AG04450 (cell line): Measurements from ENCODE around the gene LHFPL3. TPM values are rescaled to one million over a fixed set of nuclear protein-coding genes. Genes with fewer than 3 reads are reported as not detected.

Experiments
- CTCF ChIA-PET: fragments of 300-600, 350-600 bp; formaldehyde crosslinking; extraction: SDS; loops from one replicate; lab custom pipeline; 2022; ENCODE audit warnings: antibody characterized with exemption, inconsistent platforms; lab: Charles Lee
- POLR2A ChIA-PET: fragments of 350-600 bp; formaldehyde crosslinking; extraction: SDS; loops from one replicate; lab custom pipeline; 2021; ENCODE audit warnings: antibody characterized with exemption, inconsistent platforms; lab: Yijun Ruan, JAX
- DNase-seq: peaks from one replicate; pipeline ENCODE4 v3.0.0-alpha.2; 2011; ENCODE audit warnings: low read depth, low spot score
- H3K27ac ChIP-seq: one replicate; pipeline ENCODE4 v1.5.1; 2012; ENCODE audit warnings: low read depth, low read length, control low read depth
- H3K27me3 ChIP-seq: one replicate; pipeline ENCODE4 v1.6.0; 2012; ENCODE audit warnings: low read length; ENCODE audit not compliant: control insufficient read depth, insufficient read depth
- H3K4me3 ChIP-seq: 2 replicates; pipeline ENCODE4 v1.5.1; 2011; ENCODE audit warnings: mild to moderate bottlenecking, low read depth, low read length, control low read depth
- H3K9me3 ChIP-seq: 2 replicates; pipeline ENCODE4 v1.5.1; 2012; ENCODE audit warnings: low read length; ENCODE audit not compliant: control insufficient read depth, insufficient read depth
- polyA plus RNA-seq: library from polyadenylated mRNA; depleted of rRNA; stranded (reverse); fragments of >200 nt; gene quantifications from 2 replicates; pipeline ENCODE4 v1.2.3, GENCODE V29; 2011
- TF ChIP-seq, protein P1 (sequence below): IDR thresholded peaks from 2 replicates; pipeline ENCODE4 v1.5.1; 2011; ENCODE audit warnings: low read depth, low read length, control low read depth, inconsistent platforms

LHFPL3 gene
- polyA plus RNA-seq, 1 experiment: not detected

DNA sequence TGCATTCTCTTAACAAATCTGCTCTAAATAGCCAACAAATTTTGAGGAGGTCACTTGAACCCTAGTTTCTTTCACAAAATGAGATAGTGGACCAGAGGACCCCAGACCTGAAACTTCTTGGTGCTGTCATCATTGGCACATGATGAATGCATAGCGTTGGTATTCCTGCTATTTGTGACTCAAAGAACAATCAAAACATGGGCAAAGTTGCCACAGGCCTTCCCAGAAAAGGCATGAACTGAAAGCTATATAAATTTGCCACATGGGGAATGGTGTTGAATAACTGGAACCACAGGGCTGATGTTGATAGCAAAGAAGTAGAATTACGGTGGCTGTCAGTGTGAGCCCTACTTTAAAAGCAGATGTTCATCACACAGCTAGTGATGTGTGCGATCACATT, 465.8 kb downstream of the LHFPL3 start:
- H3K27me3 ChIP-seq: peaks cover 4% of the 10 kb centered on the region
- H3K27ac ChIP-seq: no peak overlapping the region
- H3K4me3 ChIP-seq: no peak overlapping the region
- TF ChIP-seq, protein P1, sequence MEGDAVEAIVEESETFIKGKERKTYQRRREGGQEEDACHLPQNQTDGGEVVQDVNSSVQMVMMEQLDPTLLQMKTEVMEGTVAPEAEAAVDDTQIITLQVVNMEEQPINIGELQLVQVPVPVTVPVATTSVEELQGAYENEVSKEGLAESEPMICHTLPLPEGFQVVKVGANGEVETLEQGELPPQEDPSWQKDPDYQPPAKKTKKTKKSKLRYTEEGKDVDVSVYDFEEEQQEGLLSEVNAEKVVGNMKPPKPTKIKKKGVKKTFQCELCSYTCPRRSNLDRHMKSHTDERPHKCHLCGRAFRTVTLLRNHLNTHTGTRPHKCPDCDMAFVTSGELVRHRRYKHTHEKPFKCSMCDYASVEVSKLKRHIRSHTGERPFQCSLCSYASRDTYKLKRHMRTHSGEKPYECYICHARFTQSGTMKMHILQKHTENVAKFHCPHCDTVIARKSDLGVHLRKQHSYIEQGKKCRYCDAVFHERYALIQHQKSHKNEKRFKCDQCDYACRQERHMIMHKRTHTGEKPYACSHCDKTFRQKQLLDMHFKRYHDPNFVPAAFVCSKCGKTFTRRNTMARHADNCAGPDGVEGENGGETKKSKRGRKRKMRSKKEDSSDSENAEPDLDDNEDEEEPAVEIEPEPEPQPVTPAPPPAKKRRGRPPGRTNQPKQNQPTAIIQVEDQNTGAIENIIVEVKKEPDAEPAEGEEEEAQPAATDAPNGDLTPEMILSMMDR: no peak
- ChIA-PET CTCF (interaction anchor here (0.6 kb wide), 1 partner anchor 1390 kb away, joined by 6 read pairs; no protein-coding TSS in a partner anchor), POLR2A (no interaction called here)
- no peaks in the 10 kb centered on the region for H3K9me3 ChIP-seq
- no peak for DNase-seq

DNA sequence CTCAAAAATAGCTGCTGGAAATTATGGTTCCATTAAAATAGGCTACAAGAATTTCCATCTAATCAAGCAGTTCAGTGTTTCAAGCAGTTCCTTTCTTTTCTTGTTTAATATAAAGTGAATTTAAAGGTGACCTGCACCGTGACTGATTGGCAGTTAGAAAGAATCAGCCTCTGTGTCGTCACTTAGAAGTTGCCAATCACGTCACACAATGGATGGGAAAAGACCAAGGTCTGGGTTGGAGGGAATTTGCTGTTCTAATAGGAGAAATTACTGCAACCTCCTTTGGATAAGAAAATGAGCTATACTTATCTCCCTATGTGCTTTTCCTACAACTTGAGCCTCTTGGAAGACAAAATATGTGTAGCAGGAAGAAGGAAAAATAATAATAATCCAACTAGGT, 466.2 kb downstream of the LHFPL3 start:
- CTCF ChIA-PET: interaction anchor here (0.6 kb wide), 1 partner anchor 1390 kb away, joined by 6 read pairs; no protein-coding TSS in a partner anchor
- DNase-seq: no peak
- TF ChIP-seq, protein P1: no peak
- POLR2A ChIA-PET: no interaction called here
- Histone ChIP-seq H3K27me3 (peaks cover 1% of the 10 kb centered on the region), H3K27ac (no peak overlapping the region), H3K9me3 (no peaks in the 10 kb centered on the region), H3K4me3 (no peak overlapping the region)

DNA sequence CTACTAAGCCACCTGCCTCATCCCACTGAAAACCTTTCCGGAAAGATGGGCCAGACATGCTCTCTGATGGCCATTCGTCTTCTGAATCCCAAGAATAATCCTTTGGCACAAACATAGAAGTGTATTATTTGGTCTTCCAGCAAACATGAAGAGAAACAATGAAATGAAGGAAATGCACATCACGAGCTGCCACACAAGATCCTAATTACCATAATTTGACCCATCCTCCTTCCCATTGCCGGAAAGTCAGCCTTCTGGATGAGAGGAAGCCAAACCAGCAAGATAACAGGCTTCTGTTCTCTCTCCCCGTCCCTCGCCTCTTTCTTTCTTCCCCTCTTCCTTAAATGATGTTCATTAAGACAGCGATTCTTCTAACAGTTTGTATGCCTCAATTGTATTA, 466.7 kb downstream of the LHFPL3 start:
- no peak for DNase-seq
- Histone ChIP-seq H3K9me3 (no peaks in the 10 kb centered on the region), H3K27me3 (no peaks in the 10 kb centered on the region), H3K4me3 (no peak overlapping the region), H3K27ac (no peak overlapping the region)
- POLR2A ChIA-PET: no interaction called here
- TF ChIP-seq, protein P1: no peak
- CTCF ChIA-PET: no interaction called here

DNA sequence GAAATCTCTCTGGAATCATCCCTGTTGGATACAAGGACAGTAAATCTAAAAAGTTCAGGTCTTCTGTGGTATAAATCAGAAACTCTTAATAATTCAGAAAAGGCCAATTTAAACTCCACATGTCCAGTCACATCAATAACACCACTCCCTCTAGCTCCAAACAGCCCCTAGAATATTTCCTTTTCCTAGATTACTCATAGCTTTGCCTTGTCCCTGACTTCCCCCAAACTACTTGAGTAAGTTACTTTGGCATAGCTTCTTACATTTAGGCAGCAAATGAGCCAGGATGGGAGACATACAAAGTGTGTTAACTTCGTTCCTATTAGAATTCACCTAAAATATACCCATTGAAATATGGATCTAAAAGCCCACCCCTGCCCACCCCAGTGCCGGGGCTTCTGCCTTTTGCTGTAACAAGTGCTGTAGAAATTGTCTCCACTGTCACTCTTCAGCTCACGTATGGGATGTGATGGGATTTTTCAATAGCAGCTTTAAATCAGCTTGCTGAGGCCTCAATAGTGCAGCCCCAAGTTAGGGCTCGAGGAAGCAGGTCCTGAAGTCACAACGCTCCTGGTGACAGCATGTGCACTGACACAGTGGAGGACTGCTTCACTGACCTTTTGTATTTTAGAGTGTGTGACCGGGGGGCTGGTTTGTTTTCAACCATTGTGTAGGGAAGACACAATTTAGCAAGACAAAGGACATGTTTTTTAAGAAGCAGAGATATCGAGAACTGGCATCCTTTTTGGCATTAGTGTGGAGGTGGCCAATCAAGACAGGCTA, 467.4 kb downstream of the LHFPL3 start:
- H3K27ac ChIP-seq: no peak overlapping the region
- CTCF ChIA-PET: no interaction called here
- TF ChIP-seq, protein P1: no peak
- POLR2A ChIA-PET: no interaction called here
- no peak for DNase-seq
- H3K27me3 ChIP-seq: no peaks in the 10 kb centered on the region
- H3K4me3 ChIP-seq: no peak overlapping the region
- no peaks in the 10 kb centered on the region for H3K9me3 ChIP-seq

DNA sequence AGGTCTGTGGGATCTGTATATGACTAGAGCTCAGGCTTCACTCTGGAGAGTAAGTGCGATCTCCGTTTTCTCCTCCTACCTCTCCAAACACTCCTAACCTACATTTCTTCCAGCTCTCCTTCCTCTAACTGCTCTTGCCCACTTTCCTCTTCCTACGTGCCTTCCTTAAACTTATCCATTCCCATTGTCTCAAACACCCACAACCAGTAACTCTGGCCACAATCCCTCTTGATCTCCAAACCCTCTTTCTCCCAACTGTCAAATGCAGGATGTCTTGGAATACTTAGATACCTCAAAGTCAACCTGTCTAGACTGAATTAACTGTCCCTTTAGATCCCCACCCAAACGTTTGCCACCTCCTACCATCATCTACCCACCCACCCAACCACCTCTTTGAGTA, 471.9 kb downstream of the LHFPL3 start:
- ChIA-PET CTCF (no interaction called here), POLR2A (no interaction called here)
- TF ChIP-seq, protein P1: no peak
- Histone ChIP-seq H3K27me3 (no peaks in the 10 kb centered on the region), H3K9me3 (no peaks in the 10 kb centered on the region), H3K4me3 (no peak overlapping the region), H3K27ac (no peak overlapping the region)
- no peak for DNase-seq
